HepG2 (cell line): ENCODE measurements around the gene CSTF2. TPM values are rescaled to one million over a fixed set of nuclear protein-coding genes. Genes with fewer than 3 reads are reported as not detected.

Experiments
- BRF2 ChIP-seq: sonication (generic); formaldehyde crosslinking; IDR thresholded peaks from 2 replicates; pipeline ENCODE4 v1.8.1; 2022; ENCODE audit warnings: mild to moderate bottlenecking, missing genetic modification reagents
- CERS6 ChIP-seq: sonication (generic); formaldehyde crosslinking; IDR thresholded peaks from 2 replicates; pipeline ENCODE4 v1.5.0; 2020; ENCODE audit warnings: missing genetic modification reagents
- FIP1L1 ChIP-seq: fragments of 200-400 bp; formaldehyde crosslinking; IDR thresholded peaks from 2 replicates; pipeline ENCODE4 v1.6.1; 2018; ENCODE audit warnings: low read depth, mild to moderate bottlenecking, low read length, moderate library complexity, borderline replicate concordance; ENCODE audit not compliant: insufficient read depth
- FOXK1 ChIP-seq: sonication (generic); formaldehyde crosslinking; IDR thresholded peaks from 2 replicates; pipeline ENCODE4 v1.4.0; 2020; ENCODE audit warnings: low read depth, missing genetic modification reagents, borderline replicate concordance
- MED8 ChIP-seq: sonication (generic); formaldehyde crosslinking; IDR thresholded peaks from 2 replicates; pipeline ENCODE4 v1.8.1; 2023; ENCODE audit warnings: mild to moderate bottlenecking, missing genetic modification reagents; ENCODE audit not compliant: insufficient replicate concordance
- NFE2L2 ChIP-seq: fragments of 150-350 bp; IDR thresholded peaks from 2 replicates; pipeline ENCODE4 v1.6.1; 2014; ENCODE audit warnings: low read length
- POLR2G ChIP-seq: fragments of 200-400 bp; formaldehyde crosslinking; IDR thresholded peaks from 2 replicates; pipeline ENCODE4 v1.6.1; 2018; ENCODE audit warnings: mild to moderate bottlenecking, low read depth, low read length, moderate library complexity
- RFXAP ChIP-seq: sonication (generic); formaldehyde crosslinking; IDR thresholded peaks from 2 replicates; pipeline ENCODE4 v1.4.0; 2020; ENCODE audit warnings: missing genetic modification reagents, borderline replicate concordance
- SMYD3 ChIP-seq: sonication (generic); formaldehyde crosslinking; IDR thresholded peaks from 2 replicates; pipeline ENCODE4 v1.8.1; 2023; ENCODE audit warnings: mild to moderate bottlenecking, missing genetic modification reagents
- SYNCRIP ChIP-seq: fragments of 200-400 bp; formaldehyde crosslinking; IDR thresholded peaks from 2 replicates; pipeline ENCODE4 v1.6.1; 2018; ENCODE audit warnings: mild to moderate bottlenecking, low read depth, low read length; ENCODE audit not compliant: insufficient read depth
- ZNF513 ChIP-seq: sonication (generic); formaldehyde crosslinking; conservative IDR thresholded peaks from 2 replicates; pipeline ENCODE4 v1.5.0; 2020; ENCODE audit warnings: missing genetic modification reagents
- ZNF543 ChIP-seq: sonication (generic); formaldehyde crosslinking; IDR thresholded peaks from 2 replicates; pipeline ENCODE4 v1.4.0; 2020; ENCODE audit warnings: mild to moderate bottlenecking, missing genetic modification reagents
- ZNF556 ChIP-seq: sonication (generic); formaldehyde crosslinking; IDR thresholded peaks from 2 replicates; pipeline ENCODE4 v1.4.0; 2020; ENCODE audit warnings: mild to moderate bottlenecking, missing genetic modification reagents, borderline replicate concordance
- ZNF605 ChIP-seq: sonication (generic); formaldehyde crosslinking; IDR thresholded peaks from 2 replicates; pipeline ENCODE4 v1.8.0; 2022; ENCODE audit warnings: mild to moderate bottlenecking, missing genetic modification reagents
- ZNF609 ChIP-seq: sonication (generic); formaldehyde crosslinking; IDR thresholded peaks from 2 replicates; pipeline ENCODE4 v1.4.0; 2020; ENCODE audit warnings: mild to moderate bottlenecking, missing genetic modification reagents, borderline replicate concordance
- ZNF616 ChIP-seq: sonication (generic); formaldehyde crosslinking; IDR thresholded peaks from 2 replicates; pipeline ENCODE4 v1.5.0; 2020; ENCODE audit warnings: low read depth, mild to moderate bottlenecking, missing genetic modification reagents
- polyA plus RNA-seq, 8 experiments: library from polyadenylated mRNA; depleted of rRNA in 3 of 8; stranded (reverse) in 7 of 8; unstranded in 1 of 8; fragments of >200 nt; fragmentation: Illumina TruSeq in 4 of 8; extraction: Trizol in 4 of 8; gene quantifications; 2 replicates each; pipeline versions ENCODE4 v1.2.1 to v1.2.3, GENCODE V29; 2011 to 2016; ENCODE audit warnings: low read depth in 4 of 8, missing spikeins in 1 of 8, mixed read lengths in 1 of 8; ENCODE audit not compliant: insufficient read depth in 1 of 8
- total RNA-seq, 5 experiments: library from RNA; depleted of rRNA; stranded (reverse); fragments of >200 nt; fragmentation: Illumina TruSeq; extraction: Trizol; gene quantifications; 2 replicates each; pipeline ENCODE4 v1.2.3, GENCODE V29; 2016; ENCODE audit warnings: low read depth in 1 of 5
- TF ChIP-seq, protein P1 (sequence below): sonication (generic); formaldehyde crosslinking; IDR thresholded peaks from 2 replicates; pipeline ENCODE4 v1.8.1; 2023; ENCODE audit warnings: mild to moderate bottlenecking, moderate library complexity, missing genetic modification reagents

The CSTF2 gene
- total and polyA plus RNA-seq, 2 of the 13 experiments (the other 11 are each of a cell fraction or from before 2014, with no cell fraction given) = 19.7 to 26.7 TPM

GRCh38 chrX:100819837-100820666 is at the start of gene CSTF2 (continued):
- TF ChIP-seq ZNF513 (no peak), FIP1L1 (no peak), ZNF556 (no peak), SYNCRIP (no peak), ZNF605 (CRISPR knock-in tag) (no peak), CERS6 (no peak), POLR2G (peak; percentile 80), ZNF616 (CRISPR knock-in tag) (no peak), BRF2 (CRISPR knock-in tag) (0 out of 2 replicates have a peak, but pooled peaks have one; percentile 45), MED8 (CRISPR knock-in tag) (no peak), ZNF609 (CRISPR knock-in tag) (no peak), FOXK1 (CRISPR knock-in tag) (peak; percentile 6; the same call in 1 of the 2 replicates), ZNF543 (CRISPR knock-in tag) (0 out of 2 replicates have a peak, but pooled peaks have one; percentile 22), NFE2L2 (no peak), SMYD3 (CRISPR knock-in tag) (no peak), RFXAP (CRISPR knock-in tag) (0 out of 2 replicates have a peak, but pooled peaks have one; percentile 35)
- TF ChIP-seq, protein P1, sequence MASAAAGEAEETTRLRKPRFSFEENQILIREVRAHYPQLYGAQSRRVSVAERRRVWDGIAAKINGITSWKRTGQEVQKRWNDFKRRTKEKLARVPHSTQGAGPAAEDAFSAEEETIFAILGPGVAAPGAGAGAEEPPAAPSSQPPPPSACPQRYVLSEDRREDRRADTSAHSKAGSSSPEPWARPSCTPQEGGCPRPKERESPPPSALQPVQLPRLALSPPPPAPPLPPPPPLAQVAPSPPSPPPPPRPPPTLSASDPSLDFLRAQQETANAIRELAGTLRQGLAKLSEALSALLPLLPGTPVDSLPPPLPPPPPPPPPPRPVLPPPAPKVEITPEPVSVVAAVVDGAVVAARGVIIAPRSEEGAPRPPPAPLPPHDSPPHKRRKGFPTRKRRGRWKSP (CRISPR knock-in tag) = no peak
